Neural progenitor cell (in vitro differentiated cells): Measurements from ENCODE around the gene SNRPB. TPM values are rescaled to one million over a fixed set of nuclear protein-coding genes. Genes with fewer than 3 reads are reported as not detected.

Source experiments
- DNase-seq: peaks from one replicate; pipeline ENCODE4 v3.0.0-alpha.2; 2016; ENCODE audit warnings: low spot score
- H2AFZ ChIP-seq: fragments of 200-600 bp; sonication (generic); replicated peaks from 2 replicates; pipeline ENCODE4 v1.6.1; 2016; ENCODE audit warnings: antibody characterized with exemption
- H3F3A ChIP-seq: fragments of 200-600 bp; sonication (generic); 2 replicates; pipeline ENCODE4 v1.6.1; 2016; ENCODE audit warnings: antibody characterized with exemption, low read depth
- H3K27ac ChIP-seq: fragments of 200-600 bp; sonication (generic); 2 replicates; pipeline ENCODE4 v1.5.1; 2016; ENCODE audit warnings: mild to moderate bottlenecking
- H3K27me3 ChIP-seq: fragments of 200-600 bp; sonication (generic); 2 replicates; pipeline ENCODE4 v1.6.1; 2016; ENCODE audit warnings: mild to moderate bottlenecking, moderate library complexity
- H3K36me3 ChIP-seq: fragments of 200-600 bp; sonication (generic); 2 replicates; pipeline ENCODE4 v1.5.1; 2016
- H3K4me1 ChIP-seq: fragments of 200-600 bp; sonication (generic); 2 replicates; pipeline ENCODE4 v1.6.1; 2016; ENCODE audit warnings: mixed run types
- H3K4me2 ChIP-seq: fragments of 200-600 bp; sonication (generic); 2 replicates; pipeline ENCODE4 v1.6.1; 2016
- H3K4me3 ChIP-seq: fragments of 200-600 bp; sonication (generic); 2 replicates; pipeline ENCODE4 v1.5.1; 2016
- H3K79me2 ChIP-seq: fragments of 200-600 bp; sonication (generic); 2 replicates; pipeline ENCODE4 v1.6.1; 2016; ENCODE audit warnings: low read depth
- H3K9ac ChIP-seq: fragments of 200-600 bp; sonication (generic); 2 replicates; pipeline ENCODE4 v1.6.1; 2016
- H3K9me3 ChIP-seq: fragments of 200-600 bp; sonication (generic); 2 replicates; pipeline ENCODE4 v1.5.1; 2016; ENCODE audit warnings: low read depth
- H4K20me1 ChIP-seq: fragments of 200-600 bp; sonication (generic); 2 replicates; pipeline ENCODE4 v1.6.1; 2016; ENCODE audit warnings: low read depth
- H3K27ac Mint-ChIP-seq: 3 replicates; pipeline ENCODE4 v1.8.0; 2021; ENCODE audit warnings: mixed read lengths
- H3K27me3 Mint-ChIP-seq: 2 replicates; pipeline ENCODE4 v1.8.0; 2022; ENCODE audit warnings: low read depth, mild to moderate bottlenecking, inconsistent platforms, moderate library complexity, mixed read lengths; ENCODE audit not compliant: insufficient read depth
- H3K36me3 Mint-ChIP-seq: 3 replicates; pipeline ENCODE4 v1.8.0; 2021; ENCODE audit warnings: mixed read lengths
- H3K4me1 Mint-ChIP-seq: 3 replicates; pipeline ENCODE4 v1.8.0; 2021; ENCODE audit warnings: mixed read lengths
- H3K4me3 Mint-ChIP-seq: 3 replicates; pipeline ENCODE4 v1.8.0; 2021; ENCODE audit warnings: mild to moderate bottlenecking, moderate library complexity, mixed read lengths
- H3K9me3 Mint-ChIP-seq: 3 replicates; pipeline ENCODE4 v1.8.0; 2020; ENCODE audit warnings: mixed read lengths
- EZH2 ChIP-seq: fragments of 200-600 bp; sonication (generic); IDR thresholded peaks from 2 replicates; pipeline ENCODE4 v1.6.1; 2017; ENCODE audit warnings: antibody characterized with exemption, mild to moderate bottlenecking, moderate library complexity
- EZH2phosphoT487 ChIP-seq: fragments of 200-600 bp; sonication (generic); IDR thresholded peaks from 2 replicates; pipeline ENCODE4 v1.6.1; 2017; ENCODE audit warnings: antibody characterized with exemption
- total RNA-seq: library from RNA; depleted of rRNA; stranded (reverse); fragments of >200 nt; gene quantifications from 2 replicates; pipeline ENCODE4 v1.2.3, GENCODE V29; 2015; ENCODE audit warnings: low replicate concordance
- TF ChIP-seq, protein P1 (sequence below): fragments of 200-600 bp; sonication (generic); IDR thresholded peaks from 2 replicates; pipeline ENCODE4 v1.5.1; 2017; ENCODE audit warnings: antibody characterized with exemption, mild to moderate bottlenecking

Gene SNRPB
- total RNA-seq, 1 donor from 2014 or later = 323 TPM

DNA sequence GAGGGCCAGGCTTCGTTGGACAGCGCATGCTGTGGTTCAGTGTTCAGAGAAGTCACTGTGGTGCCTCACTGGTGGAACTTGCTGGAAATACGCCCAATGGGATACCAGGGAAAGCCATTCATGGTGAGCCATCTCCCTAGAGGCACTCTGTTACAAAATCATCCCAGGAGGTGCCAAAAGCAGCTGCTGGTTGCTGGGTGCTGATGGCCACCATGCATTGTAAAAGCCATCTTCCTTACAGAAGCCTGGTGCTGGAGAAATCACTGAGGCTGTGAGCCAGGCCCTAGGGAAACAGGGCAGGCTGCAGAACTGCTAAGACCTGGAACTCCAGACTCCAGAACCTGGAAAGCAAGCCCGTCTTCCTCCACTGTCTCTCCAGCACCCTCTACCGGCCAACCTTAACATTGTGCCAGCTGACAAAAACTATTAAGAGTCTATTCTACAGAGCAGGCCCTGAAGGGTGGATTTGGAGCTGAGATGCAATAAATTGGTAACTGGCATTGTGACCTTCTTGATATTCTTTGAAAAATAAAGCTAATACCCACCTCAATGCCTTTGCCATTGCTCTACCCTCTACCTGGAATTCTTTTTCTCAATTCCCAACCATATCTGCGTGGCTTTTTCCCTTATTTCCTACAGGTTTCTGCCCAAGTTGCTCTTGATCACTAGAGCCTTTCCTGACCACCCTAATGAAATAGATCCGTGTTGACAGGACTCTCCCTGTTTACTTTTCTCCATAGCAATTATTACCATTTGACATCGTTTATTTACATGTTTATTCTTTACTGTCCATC, 18.5 kb downstream of the SNRPB start:
- no peak overlapping the region for H3K27ac Mint-ChIP-seq
- Histone ChIP-seq H3K79me2 (no peaks in the 10 kb centered on the region), H2AFZ (no peak overlapping the region), H3K4me1 (no peaks in the 10 kb centered on the region), H3K27me3 (no peaks in the 10 kb centered on the region), H4K20me1 (peaks cover 3% of the 10 kb centered on the region), H3K9ac (no peak overlapping the region), H3K4me2 (no peak overlapping the region), H3F3A (peaks cover 7% of the 10 kb centered on the region), H3K4me3 (no peak overlapping the region), H3K36me3 (no peaks in the 10 kb centered on the region), H3K9me3 (no peaks in the 10 kb centered on the region), H3K27ac (no peak overlapping the region)
- no peak for TF ChIP-seq EZH2
- TF ChIP-seq, protein P1, sequence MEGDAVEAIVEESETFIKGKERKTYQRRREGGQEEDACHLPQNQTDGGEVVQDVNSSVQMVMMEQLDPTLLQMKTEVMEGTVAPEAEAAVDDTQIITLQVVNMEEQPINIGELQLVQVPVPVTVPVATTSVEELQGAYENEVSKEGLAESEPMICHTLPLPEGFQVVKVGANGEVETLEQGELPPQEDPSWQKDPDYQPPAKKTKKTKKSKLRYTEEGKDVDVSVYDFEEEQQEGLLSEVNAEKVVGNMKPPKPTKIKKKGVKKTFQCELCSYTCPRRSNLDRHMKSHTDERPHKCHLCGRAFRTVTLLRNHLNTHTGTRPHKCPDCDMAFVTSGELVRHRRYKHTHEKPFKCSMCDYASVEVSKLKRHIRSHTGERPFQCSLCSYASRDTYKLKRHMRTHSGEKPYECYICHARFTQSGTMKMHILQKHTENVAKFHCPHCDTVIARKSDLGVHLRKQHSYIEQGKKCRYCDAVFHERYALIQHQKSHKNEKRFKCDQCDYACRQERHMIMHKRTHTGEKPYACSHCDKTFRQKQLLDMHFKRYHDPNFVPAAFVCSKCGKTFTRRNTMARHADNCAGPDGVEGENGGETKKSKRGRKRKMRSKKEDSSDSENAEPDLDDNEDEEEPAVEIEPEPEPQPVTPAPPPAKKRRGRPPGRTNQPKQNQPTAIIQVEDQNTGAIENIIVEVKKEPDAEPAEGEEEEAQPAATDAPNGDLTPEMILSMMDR = peak; percentile 82
- H3K9me3 Mint-ChIP-seq = no peaks in the 10 kb centered on the region
- no peaks in the 10 kb centered on the region for H3K4me1 Mint-ChIP-seq
- H3K36me3 Mint-ChIP-seq = peaks cover 2% of the 10 kb centered on the region
- H3K27me3 Mint-ChIP-seq = peaks cover 2% of the 10 kb centered on the region
- H3K4me3 Mint-ChIP-seq = no peak overlapping the region
- peak; percentile 84 for DNase-seq

DNA sequence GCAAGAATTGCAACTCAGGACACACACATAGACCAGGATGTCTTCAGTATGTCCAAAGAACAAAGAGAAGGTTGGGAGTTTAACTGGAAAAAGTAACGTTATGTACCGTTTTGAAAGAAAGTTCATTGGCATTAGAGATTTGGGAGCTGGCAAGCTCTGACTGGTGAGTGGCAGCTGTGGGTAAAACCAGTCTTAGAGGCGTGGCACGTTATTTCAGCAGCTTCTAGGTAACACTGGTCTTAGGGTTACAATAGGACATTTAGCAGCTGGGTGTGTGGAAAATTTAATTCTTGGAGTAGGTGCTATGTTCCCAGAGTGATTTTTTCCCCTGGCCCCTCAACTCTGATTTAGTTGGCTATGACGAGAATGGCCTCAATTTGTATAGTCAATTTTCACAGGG, 19.2 kb downstream of the SNRPB start:
- Mint-ChIP-seq H3K4me1 (no peaks in the 10 kb centered on the region), H3K27me3 (peaks cover 2% of the 10 kb centered on the region), H3K36me3 (no peaks in the 10 kb centered on the region), H3K27ac (no peak overlapping the region), H3K9me3 (no peaks in the 10 kb centered on the region), H3K4me3 (no peak overlapping the region)
- Histone ChIP-seq H3K9me3 (no peaks in the 10 kb centered on the region), H3K27me3 (no peaks in the 10 kb centered on the region), H3K79me2 (no peaks in the 10 kb centered on the region), H4K20me1 (peaks cover 3% of the 10 kb centered on the region), H3K27ac (no peak overlapping the region), H3K4me2 (no peak overlapping the region), H3K9ac (no peak overlapping the region), H3K4me3 (no peak overlapping the region), H3F3A (peaks cover 7% of the 10 kb centered on the region), H2AFZ (no peak overlapping the region), H3K36me3 (no peaks in the 10 kb centered on the region), H3K4me1 (no peaks in the 10 kb centered on the region)
- no peak for DNase-seq
- TF ChIP-seq, protein P1 = no peak
- TF ChIP-seq EZH2phosphoT487 = no peak
- no peak for TF ChIP-seq EZH2

DNA sequence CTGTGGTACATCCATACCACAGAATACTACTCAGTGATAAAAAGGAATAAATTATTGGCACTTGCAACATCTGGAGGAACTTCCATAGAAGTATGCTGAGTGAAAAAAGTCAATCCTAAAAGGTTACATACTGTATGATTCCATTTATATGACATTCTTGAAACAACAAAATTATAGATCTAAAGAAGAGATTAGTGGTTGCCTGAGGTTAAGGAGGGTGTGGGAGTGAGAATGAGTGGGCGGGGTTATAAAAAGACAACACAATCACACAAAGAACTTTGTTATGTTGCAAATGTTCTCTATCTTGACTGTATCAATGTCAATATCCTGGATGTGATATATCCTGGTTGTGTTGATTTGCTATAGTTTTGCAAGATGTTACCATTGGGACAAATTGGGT, 21.2 kb downstream of the SNRPB start:
- Histone ChIP-seq H4K20me1 (no peaks in the 10 kb centered on the region), H3K9ac (no peak overlapping the region), H3K4me3 (no peak overlapping the region), H3K4me1 (no peaks in the 10 kb centered on the region), H3K9me3 (no peaks in the 10 kb centered on the region), H3K4me2 (no peak overlapping the region), H2AFZ (no peak overlapping the region), H3K27ac (no peak overlapping the region), H3F3A (no peaks in the 10 kb centered on the region), H3K27me3 (no peaks in the 10 kb centered on the region), H3K79me2 (no peaks in the 10 kb centered on the region), H3K36me3 (no peaks in the 10 kb centered on the region)
- TF ChIP-seq EZH2 (no peak), EZH2phosphoT487 (no peak)
- TF ChIP-seq, protein P1 = no peak
- Mint-ChIP-seq H3K4me1 (no peaks in the 10 kb centered on the region), H3K36me3 (no peaks in the 10 kb centered on the region), H3K27ac (no peak overlapping the region), H3K9me3 (no peaks in the 10 kb centered on the region), H3K27me3 (peaks cover 2% of the 10 kb centered on the region), H3K4me3 (no peak overlapping the region)
- DNase-seq = no peak
